CD4-positive, alpha-beta T cell (primary cell): Measurements from ENCODE around the gene MRPS18A. TPM values are rescaled to one million over a fixed set of nuclear protein-coding genes. Genes with fewer than 3 reads are reported as not detected.

ENCODE experiments used
- ATAC-seq: fragments of 200-7000 bp; cut with Tn5 transposase; one replicate; pipeline ENCODE4 v1.10.0; 2022; ENCODE audit warnings: mild to moderate bottlenecking; ENCODE audit not compliant: poor library complexity
- CTCF ChIA-PET: fragments of 350-600 bp; sonication (Branson Sonifier 250); formaldehyde crosslinking; loops from one replicate; lab custom pipeline; 2021; ENCODE audit warnings: antibody characterized with exemption, inconsistent platforms; lab: Charles Lee
- POLR2A ChIA-PET: fragments of 350-600 bp; sonication (Branson Sonifier 250); formaldehyde crosslinking; loops from one replicate; lab custom pipeline; 2021; ENCODE audit warnings: antibody characterized with exemption, inconsistent platforms; lab: Charles Lee
- DNase-seq, 14 experiments: peaks; one replicate each; pipeline ENCODE4 v3.0.0-alpha.2; 2013 to 2020; ENCODE audit warnings: mixed read lengths in 2 of 14
- H3K27ac ChIP-seq, 2 donors: one replicate each; pipeline versions ENCODE4 v1.5.1 to v1.7.0; 2013; ENCODE audit warnings: low read length in 2 of 2, low read depth in 1 of 2, mild to moderate bottlenecking in 1 of 2
- H3K27me3 ChIP-seq, 2 experiments: 1 replicate in 1 of 2; 2 replicates in 1 of 2; pipeline versions ENCODE4 v1.6.1 to v1.7.0; 2013; ENCODE audit warnings: low read length in 2 of 2, control low read depth in 1 of 2, mild to moderate bottlenecking in 1 of 2, moderate library complexity in 1 of 2; ENCODE audit not compliant: insufficient read depth in 2 of 2, control insufficient read depth in 1 of 2
- H3K36me3 ChIP-seq: one replicate; pipeline ENCODE4 v1.6.1; 2013; ENCODE audit warnings: low read length, control low read depth; ENCODE audit not compliant: insufficient read depth
- H3K4me1 ChIP-seq: one replicate; pipeline ENCODE4 v1.6.1; 2013; ENCODE audit warnings: low read length, control low read depth; ENCODE audit not compliant: insufficient read depth
- H3K4me3 ChIP-seq: one replicate; pipeline ENCODE4 v1.5.1; 2013; ENCODE audit warnings: mild to moderate bottlenecking, low read length, moderate library complexity
- H3K9me3 ChIP-seq, 2 experiments: 1 replicate in 1 of 2; 2 replicates in 1 of 2; pipeline versions ENCODE4 v1.6.1 to v1.7.0; 2013; ENCODE audit warnings: low read length in 2 of 2, mild to moderate bottlenecking in 2 of 2, control low read depth in 1 of 2, moderate library complexity in 1 of 2; ENCODE audit not compliant: control insufficient read depth in 1 of 2, insufficient read depth in 1 of 2
- H3K27ac Mint-ChIP-seq: one replicate; pipeline ENCODE4 v1.8.0; 2020; ENCODE audit warnings: mixed read lengths
- H3K27me3 Mint-ChIP-seq: one replicate; pipeline ENCODE4 v1.8.0; 2021; ENCODE audit warnings: mixed read lengths
- H3K36me3 Mint-ChIP-seq: one replicate; pipeline ENCODE4 v1.8.0; 2021; ENCODE audit warnings: low read depth, mixed read lengths
- H3K4me1 Mint-ChIP-seq: one replicate; pipeline ENCODE4 v1.8.0; 2021; ENCODE audit warnings: low read depth, mixed read lengths
- H3K4me3 Mint-ChIP-seq: one replicate; pipeline ENCODE4 v1.8.0; 2020; ENCODE audit warnings: mild to moderate bottlenecking, mixed read lengths
- H3K9me3 Mint-ChIP-seq: one replicate; pipeline ENCODE4 v1.8.0; 2020; ENCODE audit warnings: mixed read lengths
- intact Hi-C, 2 experiments: fragments of 100-400 bp; cut with DNase I in 1 of 2; cut with micrococcal nuclease in 1 of 2; formaldehyde crosslinking; loops; one replicate each; pipeline versions ENCODE4 v1.15.1 to v1.9.0; 2023 to 2025; cut with DNase I, micrococcal nuclease
- total RNA-seq, 174 experiments: library from RNA in 2 of 174; stranded (reverse) in 2 of 174; gene quantifications; one replicate each; pipeline ENCODE4 v1.2.3 and lab custom pipeline; 2021 to 2026
- TF ChIP-seq, protein P1 (sequence below): fragments of 200-600 bp; IDR thresholded peaks from one replicate; pipeline ENCODE4 v1.8.0; 2022; ENCODE audit warnings: antibody characterized with exemption, mild to moderate bottlenecking

The MRPS18A gene
- total RNA-seq, 2 experiments from 2014 or later, result 26.1 to 27.7 TPM

DNA sequence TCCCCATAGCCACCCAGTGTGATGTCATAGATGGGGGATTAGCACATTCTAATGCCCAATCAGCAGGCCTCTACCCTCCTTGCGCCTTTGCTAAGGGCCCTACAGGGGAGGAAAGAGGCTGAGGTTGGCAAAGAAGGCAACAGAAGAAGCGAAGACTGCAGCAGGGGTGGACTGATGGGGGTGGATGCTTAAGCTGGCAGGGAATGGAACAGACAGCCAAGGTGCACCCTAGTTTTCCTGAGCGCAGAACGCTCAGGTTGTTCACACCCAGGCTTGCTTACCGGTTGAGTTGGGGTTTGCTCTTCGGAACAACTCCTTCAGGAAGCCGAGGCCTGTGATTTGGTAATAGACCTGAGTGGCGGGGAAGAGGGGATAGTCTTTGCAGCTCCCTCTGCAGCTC is 12.7 kb downstream of the MRPS18A start:
- no peak overlapping the region for H3K27ac Mint-ChIP-seq
- CTCF ChIA-PET, result no interaction called here
- H3K36me3 Mint-ChIP-seq, result peaks cover 90% of the 10 kb centered on the region

DNA sequence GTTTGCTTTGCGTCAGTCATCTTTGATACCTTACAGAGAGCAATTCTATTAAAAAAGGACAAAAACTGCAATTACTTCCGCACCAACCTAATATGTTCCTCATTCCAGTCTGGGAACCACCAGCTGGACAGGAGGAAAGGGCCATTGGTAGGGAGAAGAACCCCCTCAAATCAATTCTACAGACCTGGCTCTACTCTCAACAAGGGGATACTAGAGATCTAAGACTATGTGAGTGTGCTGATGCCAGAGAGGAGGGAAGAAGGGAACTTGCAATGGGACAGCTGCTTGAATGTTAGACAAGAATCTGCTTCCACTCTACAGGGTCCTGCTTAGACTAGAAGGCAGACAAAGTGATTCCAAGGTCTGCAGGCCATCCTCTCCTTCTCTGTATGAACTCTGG is 13.3 kb downstream of the MRPS18A start:
- Histone ChIP-seq H3K9me3 (no peaks in the 10 kb centered on the region), H3K36me3 (peaks cover 87% of the 10 kb centered on the region), H3K4me3 (no peak overlapping the region), H3K4me1 (no peaks in the 10 kb centered on the region), H3K27me3 (no peaks in the 10 kb centered on the region), H3K27ac (no peak overlapping the region)
- DNase-seq (no peak), ATAC-seq (no peak)
- Mint-ChIP-seq H3K4me3 (no peak overlapping the region), H3K27me3 (no peaks in the 10 kb centered on the region), H3K9me3 (no peaks in the 10 kb centered on the region), H3K4me1 (no peaks in the 10 kb centered on the region), H3K36me3 (peaks cover 85% of the 10 kb centered on the region), H3K27ac (no peak overlapping the region)
- POLR2A ChIA-PET, result no interaction called here
- TF ChIP-seq, protein P1, sequence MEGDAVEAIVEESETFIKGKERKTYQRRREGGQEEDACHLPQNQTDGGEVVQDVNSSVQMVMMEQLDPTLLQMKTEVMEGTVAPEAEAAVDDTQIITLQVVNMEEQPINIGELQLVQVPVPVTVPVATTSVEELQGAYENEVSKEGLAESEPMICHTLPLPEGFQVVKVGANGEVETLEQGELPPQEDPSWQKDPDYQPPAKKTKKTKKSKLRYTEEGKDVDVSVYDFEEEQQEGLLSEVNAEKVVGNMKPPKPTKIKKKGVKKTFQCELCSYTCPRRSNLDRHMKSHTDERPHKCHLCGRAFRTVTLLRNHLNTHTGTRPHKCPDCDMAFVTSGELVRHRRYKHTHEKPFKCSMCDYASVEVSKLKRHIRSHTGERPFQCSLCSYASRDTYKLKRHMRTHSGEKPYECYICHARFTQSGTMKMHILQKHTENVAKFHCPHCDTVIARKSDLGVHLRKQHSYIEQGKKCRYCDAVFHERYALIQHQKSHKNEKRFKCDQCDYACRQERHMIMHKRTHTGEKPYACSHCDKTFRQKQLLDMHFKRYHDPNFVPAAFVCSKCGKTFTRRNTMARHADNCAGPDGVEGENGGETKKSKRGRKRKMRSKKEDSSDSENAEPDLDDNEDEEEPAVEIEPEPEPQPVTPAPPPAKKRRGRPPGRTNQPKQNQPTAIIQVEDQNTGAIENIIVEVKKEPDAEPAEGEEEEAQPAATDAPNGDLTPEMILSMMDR, result no peak
- intact Hi-C loops, result no loop called here
- CTCF ChIA-PET, result no interaction called here

More for the DNA sequence above, 12.7 kb downstream of the MRPS18A start:
- TF ChIP-seq, protein P1, result no peak
- H3K4me3 ChIP-seq, result no peak overlapping the region
- H3K4me1 ChIP-seq, result no peaks in the 10 kb centered on the region
- Mint-ChIP-seq H3K27me3 (no peaks in the 10 kb centered on the region), H3K9me3 (no peaks in the 10 kb centered on the region), H3K4me1 (no peaks in the 10 kb centered on the region), H3K4me3 (no peak overlapping the region)
- no peak overlapping the region for H3K27ac ChIP-seq
- H3K9me3 ChIP-seq, result no peaks in the 10 kb centered on the region
- no peaks in the 10 kb centered on the region for H3K27me3 ChIP-seq
- POLR2A ChIA-PET, result no interaction called here
- ATAC-seq (no peak), DNase-seq (no peak)
- intact Hi-C loops, result no loop called here
- H3K36me3 ChIP-seq, result peaks cover 92% of the 10 kb centered on the region

DNA sequence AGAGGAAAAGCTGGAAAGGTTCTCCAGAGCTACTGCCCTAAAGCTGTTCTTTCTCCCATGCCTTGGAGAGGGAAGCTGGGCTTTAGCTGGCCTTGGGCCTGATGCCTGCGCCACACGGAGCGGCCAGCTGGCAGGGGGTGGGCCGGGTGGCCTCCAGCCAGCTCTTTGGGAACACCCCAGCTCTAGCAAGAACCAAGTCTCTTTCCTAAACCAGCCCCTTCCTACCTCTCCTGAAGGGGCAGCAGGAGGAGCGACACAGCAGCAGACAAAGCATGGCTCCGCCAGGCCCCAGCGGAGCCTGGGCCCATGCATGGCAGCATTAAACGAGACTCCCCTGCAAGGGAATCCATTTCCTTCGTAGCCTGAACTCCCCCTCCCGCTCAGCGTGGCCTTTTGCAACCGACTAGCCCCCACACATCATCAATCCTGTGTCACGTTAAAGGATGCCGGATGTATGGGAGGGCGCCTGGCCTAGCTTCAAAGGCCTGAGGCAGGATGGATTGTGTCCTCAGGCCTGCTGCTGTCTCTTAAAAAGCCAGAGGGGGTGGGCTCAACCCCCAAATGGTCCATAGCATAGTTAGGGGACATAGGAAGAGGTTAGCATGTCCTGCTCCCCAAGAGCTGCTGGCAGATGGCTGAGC is 14.0 kb downstream of the MRPS18A start:
- Mint-ChIP-seq H3K4me1 (peaks cover 3% of the 10 kb centered on the region), H3K27ac (no peak overlapping the region), H3K27me3 (no peaks in the 10 kb centered on the region), H3K4me3 (no peak overlapping the region), H3K36me3 (peaks cover 78% of the 10 kb centered on the region), H3K9me3 (no peaks in the 10 kb centered on the region)
- no peaks in the 10 kb centered on the region for H3K27me3 ChIP-seq
- H3K27ac ChIP-seq, result no peak overlapping the region
- POLR2A ChIA-PET, result no interaction called here
- ATAC-seq (no peak), DNase-seq (no peak)
- TF ChIP-seq, protein P1, result no peak
- no peak overlapping the region for H3K4me3 ChIP-seq
- H3K9me3 ChIP-seq, result no peaks in the 10 kb centered on the region
- intact Hi-C loops, result no loop called here
- no peaks in the 10 kb centered on the region for H3K4me1 ChIP-seq
- CTCF ChIA-PET, result interaction anchor here (0.6 to 0.9 kb wide), 2 partner anchors 405 to 407 kb away, joined by 3 to 4 read pairs; no protein-coding TSS in a partner anchor
- peaks cover 79% of the 10 kb centered on the region for H3K36me3 ChIP-seq
